ENCODE results near the gene PEX12. TPM values are rescaled to one million over a fixed set of nuclear protein-coding genes. Genes with fewer than 3 reads are reported as not detected.

Gene PEX12
- total and polyA plus RNA-seq, 9 of the 15 experiments (the other 6 are each of a cell fraction or from before 2014, with no cell fraction given) = 4.0 to 12.4 (median 6.4) TPM

- TF ChIP-seq HINFP (tag; conservative IDR thresholded peaks at IDR 0.05; ENCODE audit: low read depth) = no peak
- TF ChIP-seq KHSRP (IDR thresholded peaks at IDR 0.05) = peak; percentile 100
- TF ChIP-seq ARNT (IDR thresholded peaks at IDR 0.05) = 0 out of 4 replicates have a peak, but pooled peaks of 1 of the 2 experiments have one; percentile 7
- TF ChIP-seq TFAP4 (CRISPR knock-in tag; IDR thresholded peaks at IDR 0.05; ENCODE audit: borderline replicate concordance) = peak; percentile 93
- peak; percentile 20; the same call in 1 of the 2 replicates for TF ChIP-seq CREB3 (tag; conservative IDR thresholded peaks at IDR 0.05; ENCODE audit: low read depth)
- no peak for TF ChIP-seq ZBTB17 (CRISPR knock-in tag; IDR thresholded peaks at IDR 0.05)
- peak; percentile 49; the same call in 1 of the 2 replicates for TF ChIP-seq ZBTB7A (IDR thresholded peaks at IDR 0.05; ENCODE audit: borderline replicate concordance, control insufficient read depth, low read depth, low read length)
- no peak for TF ChIP-seq ID3 (CRISPR knock-in tag; IDR thresholded peaks at IDR 0.05)
- no peak for TF ChIP-seq ID3 (tag; IDR thresholded peaks at IDR 0.05)
- TF ChIP-seq TAF9B (IDR thresholded peaks at IDR 0.05; ENCODE audit: partially characterized antibody) = peak; percentile 81
- TF ChIP-seq BRD4 (IDR thresholded peaks at IDR 0.05) = peak; percentile 24; the same call in 1 of the 2 replicates
- no peak for TF ChIP-seq NFXL1 (CRISPR knock-in tag; IDR thresholded peaks at IDR 0.05)
- TF ChIP-seq ZNF699 (CRISPR knock-in tag; IDR thresholded peaks at IDR 0.05; ENCODE audit: insufficient replicate concordance) = no peak
- no peak; the same call in 1 of the 2 replicates for TF ChIP-seq ZNF592 (IDR thresholded peaks at IDR 0.05)
- peak; percentile 100 for TF ChIP-seq ZBTB12 (CRISPR knock-in tag; IDR thresholded peaks at IDR 0.05)
- TF ChIP-seq HMG20B (CRISPR knock-in tag; IDR thresholded peaks at IDR 0.05) = no peak
- TF ChIP-seq KLF1 (tag; IDR thresholded peaks at IDR 0.05) = peak; percentile 89
These were observed 8.9 kb upstream of the PEX12 start, which contains the start of gene AP2B1 (continued) for GRCh38 chr17:35587074-35587961.

Data from K562 (cell line).